Stimulated activated CD4-positive, alpha-beta T cell treated with anti-CD3 and anti-CD28 coated beads, Interleukin-12 subunit alpha, Interleukin-12 subunit beta, amount 100 ng/mL, for 24 hours (primary cell): Measurements from ENCODE around the gene ZAP70.
"Not testable (repeated sequence)": the region's sequence is repeated elsewhere in the genome, so short reads cannot be mapped to it uniquely, and the experiment has no call there.

Experiments used
- DNase-seq, 2 experiments: peaks; one replicate each; pipeline ENCODE4 v3.0.0-alpha.2; 2020; ENCODE audit warnings: low read depth in 2 of 2

ZAP70 gene

DNA sequence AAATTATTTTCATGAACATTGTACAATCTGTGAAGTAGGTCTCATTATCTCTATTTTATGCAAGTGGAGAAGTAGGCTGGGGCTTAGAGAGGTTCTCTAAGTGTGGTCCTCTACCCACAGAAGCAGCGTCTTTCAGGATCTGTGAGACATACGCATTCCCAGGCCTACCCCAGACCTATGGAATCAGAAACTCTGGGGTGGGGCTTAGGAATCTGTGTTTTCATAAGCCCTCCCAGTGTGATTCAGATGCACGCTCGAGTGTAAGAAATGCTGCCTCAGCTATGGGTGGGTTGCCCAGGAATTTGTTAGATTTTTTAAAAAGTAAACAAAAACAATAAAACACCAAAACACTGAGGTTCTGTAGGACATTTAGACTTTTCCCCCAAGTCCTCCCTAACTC lies 14.8 kb upstream of the ZAP70 start:
- no peak for DNase-seq

DNA sequence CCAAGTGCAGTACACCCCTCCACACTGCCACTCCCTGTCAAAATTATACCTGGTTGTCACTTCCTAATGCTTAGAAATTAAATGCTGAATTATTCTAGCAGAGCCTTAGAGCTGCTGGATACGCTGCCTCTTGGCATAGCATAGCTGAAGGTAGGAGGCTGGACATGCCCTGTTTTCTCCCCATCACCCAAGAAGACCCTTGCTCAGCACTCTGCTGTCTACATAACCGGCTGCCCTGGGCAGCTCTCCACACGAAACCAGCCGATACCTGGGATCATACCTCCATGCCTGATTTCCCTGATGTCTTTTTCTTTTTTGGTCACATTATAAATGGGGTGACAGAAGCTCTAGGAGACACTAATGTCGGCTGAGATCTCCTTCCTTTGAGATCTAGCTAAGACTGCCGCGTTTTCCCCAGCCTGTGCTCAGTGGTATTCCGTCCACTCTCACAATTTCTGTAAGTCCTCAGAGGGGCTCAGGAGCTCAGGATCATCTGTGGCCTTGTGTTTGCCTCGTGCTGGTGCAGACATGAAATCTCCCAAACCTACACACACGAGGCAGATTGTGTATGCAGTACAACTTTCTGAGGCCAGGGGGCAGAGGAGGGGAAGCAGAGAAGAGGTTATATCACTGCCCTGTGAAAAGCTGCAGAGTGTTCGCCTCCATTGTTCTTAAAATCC lies 13.5 kb upstream of the ZAP70 start:
- DNase-seq: peak in 1 of 2 experiments; percentile 62

DNA sequence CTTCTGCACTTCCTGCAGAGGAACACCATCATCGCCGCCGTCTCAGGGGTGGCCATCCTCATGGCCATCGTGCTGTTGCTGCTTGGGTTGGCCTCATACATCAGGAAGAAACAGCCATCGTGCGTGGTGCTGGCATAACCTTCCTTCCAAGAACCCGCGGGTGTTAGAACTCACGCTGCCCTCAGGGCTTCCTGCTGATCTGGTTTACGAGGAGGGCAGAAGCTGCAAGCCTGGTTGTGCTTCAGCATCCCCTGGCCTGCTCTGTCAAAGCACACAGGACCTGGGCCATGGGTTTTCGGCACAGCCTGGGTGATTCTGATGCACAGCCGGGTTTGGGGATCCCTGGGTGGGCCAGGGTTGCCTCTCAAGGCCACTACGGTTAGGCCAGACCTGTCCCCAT lies 12.2 kb upstream of the ZAP70 start:
- DNase-seq: no peak

DNA sequence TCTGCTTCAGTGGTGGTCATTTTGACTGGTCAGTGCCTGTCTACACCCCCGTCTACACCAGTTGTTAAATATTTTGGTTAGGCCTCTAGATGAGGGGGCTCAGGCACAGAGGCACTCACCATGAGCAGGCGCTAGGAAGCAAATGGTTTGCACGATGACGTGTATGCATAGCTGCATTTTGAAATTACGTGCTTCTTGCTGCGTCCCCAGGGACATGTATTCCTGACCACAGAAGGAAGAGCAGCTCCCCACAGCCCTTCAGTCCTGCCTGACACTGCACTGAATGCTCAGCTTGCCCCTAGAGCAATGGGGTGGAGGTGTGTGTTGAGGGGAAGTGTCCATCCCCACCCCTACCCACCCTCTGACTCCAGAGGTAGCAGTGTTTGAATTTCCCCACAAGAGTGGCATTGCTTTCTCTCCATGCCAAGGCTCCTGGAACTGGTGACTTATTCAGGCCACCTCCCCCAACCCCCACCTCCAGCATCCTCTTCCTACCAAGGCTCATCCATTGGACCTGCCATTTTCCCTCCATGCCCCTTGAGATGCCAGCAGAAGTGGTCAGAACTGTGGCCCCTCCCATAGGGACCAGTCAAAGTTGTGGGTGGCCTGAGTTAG lies 11.4 kb upstream of the ZAP70 start:
- no peak for DNase-seq

DNA sequence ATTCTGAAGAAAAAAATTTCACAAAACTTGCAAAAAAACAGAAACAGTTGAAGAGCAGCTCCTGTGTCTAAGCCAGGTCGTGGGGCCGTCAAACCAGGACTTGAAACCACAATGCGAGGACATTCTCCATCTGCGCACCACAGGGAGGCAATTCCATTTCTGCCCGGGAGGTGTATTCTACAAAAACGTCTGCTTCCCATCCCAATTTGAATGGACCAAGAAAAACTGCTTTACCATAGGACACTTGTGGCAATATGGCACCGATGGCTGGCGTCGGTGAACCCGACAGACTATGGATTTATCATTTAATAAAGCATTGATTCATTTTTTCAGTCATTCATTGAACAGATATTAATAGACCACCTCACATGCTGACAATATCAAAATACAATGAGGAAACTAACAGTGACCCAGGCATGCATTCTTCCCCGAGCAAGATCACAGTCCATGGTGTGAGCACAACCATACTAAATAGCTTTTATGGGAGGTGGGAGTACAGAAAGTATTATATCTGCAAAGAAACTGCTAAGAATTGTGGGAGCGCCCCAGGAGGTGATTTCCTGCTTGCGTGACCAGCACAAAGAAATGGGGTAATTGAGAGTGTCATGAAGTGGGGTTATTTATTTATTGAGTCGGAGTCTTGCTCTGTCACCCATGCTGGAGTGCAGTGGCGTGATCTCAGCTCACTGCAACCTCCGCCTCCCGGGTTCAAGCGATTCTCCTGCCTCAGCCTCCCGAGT lies 10.5 kb upstream of the ZAP70 start:
- no peak for DNase-seq

DNA sequence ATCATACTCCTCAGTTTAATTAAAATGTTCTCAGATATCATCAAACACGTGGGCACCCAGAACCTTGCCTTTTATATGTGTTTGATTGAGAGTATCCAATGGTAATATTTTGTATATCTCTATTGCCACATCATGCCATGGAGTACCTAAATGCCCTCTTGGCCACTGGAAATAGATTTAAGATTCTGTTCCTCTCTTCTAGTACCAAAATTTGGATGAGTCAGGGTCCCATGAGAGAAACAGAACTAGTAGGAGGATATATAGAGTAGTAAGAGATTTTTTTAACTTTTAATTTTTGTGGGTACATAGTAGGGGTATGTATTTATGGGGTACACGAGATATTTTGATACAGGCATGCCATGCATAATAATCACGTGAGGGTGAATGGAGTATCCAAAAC lies 9.6 kb upstream of the ZAP70 start:
- DNase-seq: no peak

DNA sequence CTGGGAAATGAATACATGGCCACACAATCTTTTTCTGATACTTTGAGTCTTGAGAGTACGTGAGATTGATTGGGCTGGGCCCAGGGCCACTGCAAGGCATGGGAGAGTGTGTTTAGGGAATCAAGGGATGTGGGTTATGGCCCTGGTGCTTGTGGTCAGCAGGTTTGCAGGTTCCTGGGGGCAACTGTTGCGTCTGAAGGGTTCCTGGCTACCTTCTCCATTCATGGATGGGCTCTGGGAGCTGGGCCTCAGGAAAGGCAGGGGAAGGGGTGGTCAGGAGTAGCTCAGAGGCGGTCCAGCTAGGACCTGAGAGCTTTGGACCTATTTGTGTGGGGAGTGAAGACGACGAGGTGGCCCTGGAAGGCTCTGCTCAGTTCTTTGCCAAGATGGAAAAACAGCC lies 8.4 kb upstream of the ZAP70 start:
- DNase-seq: no peak

DNA sequence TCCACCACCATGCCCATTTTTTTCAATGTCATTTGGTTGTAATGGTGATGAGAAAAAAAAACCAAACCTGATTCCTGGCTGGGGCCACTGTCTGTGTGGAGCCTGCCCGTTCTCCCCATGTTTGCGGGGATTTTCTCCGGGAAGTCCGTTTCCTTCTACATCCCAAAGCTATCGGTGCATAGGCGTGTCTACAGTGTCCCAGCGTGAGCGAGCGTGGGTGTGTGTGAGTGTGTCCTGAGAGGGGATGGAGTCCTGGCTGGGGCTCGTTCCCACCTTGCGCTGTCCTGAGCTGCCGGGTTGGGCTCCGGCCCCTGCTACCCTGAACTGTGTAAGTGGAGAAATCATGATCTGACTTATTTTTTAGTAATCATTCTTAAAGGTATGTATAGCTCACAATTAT lies 7.3 kb upstream of the ZAP70 start:
- DNase-seq: no peak

DNA sequence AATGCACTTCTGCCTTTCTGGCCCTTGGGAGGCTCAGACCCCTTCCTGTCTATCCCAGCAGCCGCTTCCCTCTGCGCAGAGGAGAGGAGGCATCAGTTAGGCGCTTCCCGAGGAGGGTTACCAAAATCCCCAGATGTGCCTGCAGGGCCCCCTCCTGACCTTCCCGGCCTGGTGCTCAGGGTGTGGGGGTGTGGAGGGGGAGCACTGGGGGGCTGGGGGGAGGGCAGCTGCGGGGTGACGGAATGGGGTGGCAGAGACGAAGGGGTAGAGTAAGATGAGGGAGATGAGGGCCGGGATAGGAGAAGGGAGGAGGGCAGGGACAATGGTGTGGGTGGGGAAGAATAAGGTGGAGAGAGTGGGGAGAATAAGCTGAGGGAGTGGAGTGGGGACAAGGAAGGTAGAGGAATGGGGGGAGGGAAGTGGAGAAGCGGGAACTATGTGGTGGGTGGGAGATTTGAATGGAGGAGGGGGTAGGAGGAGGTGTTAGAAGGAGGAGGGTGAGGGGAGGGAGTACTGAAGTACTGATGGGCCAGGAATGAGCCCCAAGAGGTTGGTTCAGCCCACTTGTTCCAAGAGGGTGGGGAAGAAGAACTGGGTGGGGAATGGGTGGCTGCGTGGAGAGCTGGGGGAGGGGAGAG lies 6.5 kb upstream of the ZAP70 start:
- no peak for DNase-seq

DNA sequence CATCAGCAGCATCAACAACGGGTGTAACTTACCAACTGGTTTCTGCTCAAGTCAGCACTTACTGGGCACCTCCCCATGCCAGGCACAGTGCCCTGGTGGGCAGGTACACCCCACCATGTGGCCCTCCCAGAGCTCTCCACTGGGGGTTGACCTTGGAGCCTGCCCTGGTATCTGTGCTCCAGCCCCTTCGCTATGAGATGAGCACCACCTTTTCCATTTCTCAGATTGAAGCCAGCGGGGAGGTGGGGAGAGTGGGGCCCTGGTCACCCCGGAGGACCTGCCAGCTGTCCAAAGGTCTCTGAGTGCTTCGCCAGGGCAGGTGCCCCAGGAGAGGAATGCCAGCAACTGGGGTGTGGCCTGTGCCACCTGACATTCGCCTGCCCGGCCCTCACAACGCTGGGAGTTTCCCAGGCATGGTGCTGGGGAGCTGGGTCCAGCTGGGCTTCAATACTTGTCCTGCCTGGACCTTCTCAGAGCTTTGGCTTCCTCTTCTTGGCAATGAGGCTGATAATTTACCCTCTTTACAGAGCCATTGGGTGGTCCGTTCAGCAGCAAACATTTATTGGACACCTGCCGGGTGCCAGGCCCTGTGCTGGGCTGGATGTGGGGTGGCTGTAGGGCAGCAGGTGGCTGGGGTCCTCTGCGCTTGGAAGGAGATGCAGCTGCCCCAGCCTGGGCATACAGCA lies 5.9 kb upstream of the ZAP70 start:
- no peak for DNase-seq

DNA sequence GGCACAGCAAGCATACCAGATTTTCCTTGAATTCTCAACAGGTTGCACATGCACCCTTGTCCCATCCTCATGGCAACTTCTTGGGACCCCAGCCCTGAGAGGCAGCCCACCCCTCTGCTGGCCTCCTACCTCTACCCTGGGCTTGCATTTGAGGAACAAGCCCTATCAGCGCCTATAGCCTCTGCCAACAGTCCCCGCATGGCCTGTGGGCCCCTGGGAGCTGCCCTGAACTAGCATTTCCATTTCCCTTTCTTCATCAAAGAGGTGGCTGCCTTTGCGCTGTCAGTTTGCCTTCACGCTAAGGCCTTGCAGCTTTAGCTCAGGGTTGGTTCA lies 5.4 kb upstream of the ZAP70 start:
- no peak for DNase-seq

DNA sequence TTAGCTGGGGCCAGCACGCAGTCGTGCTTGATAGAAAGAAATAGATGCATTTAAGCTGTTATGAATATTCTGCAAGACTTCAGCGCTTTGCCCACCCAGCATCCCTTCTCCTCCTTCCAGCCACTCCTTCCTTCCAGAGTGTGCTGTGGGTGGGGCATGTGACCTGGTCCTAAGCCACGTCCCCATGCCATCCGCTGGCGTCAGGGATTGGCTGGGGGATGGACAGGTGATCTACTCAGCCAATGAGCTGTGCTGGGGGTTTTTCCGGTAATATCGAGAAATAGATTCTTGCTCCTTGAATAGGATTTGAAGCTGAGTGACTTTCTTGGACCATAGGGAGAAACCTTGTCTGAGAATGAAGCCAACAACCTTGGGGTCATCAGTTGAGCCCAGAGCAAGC lies 4.8 kb upstream of the ZAP70 start:
- no peak for DNase-seq

DNA sequence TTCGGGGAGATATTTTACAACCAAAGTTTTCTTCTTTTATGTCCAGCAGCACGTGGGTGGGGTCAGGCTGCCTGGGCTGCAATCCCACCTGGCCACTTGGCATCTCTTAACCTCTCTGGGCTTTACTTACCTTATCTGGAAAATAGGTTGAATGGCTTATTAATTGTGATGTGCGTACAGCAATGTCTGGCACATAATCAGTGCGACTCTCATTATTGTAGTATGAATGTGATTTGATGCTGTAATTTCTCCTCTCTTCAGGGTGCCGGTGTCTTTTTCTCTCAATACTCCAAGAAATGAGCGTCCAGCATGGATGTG lies 2.0 kb upstream of the ZAP70 start:
- no peak for DNase-seq

DNA sequence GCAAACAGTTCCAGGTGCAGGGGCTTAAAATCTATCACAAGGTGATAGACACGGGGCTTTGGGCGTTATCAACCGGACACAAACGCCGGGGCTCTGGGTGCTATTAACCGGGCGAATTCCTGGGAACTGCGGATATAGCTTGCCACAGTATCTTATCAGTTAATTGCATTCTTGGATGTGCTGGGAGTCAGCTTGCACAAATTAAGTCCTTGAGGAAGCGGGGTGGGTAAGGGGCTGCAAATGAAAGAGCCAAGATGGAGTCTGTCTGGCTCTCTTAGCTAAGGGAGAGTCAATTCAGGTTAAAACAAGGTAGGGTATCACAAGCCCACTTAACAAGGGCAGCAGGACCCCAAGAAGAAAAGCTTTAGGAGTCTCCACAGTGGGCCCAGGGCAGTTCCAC lies 1.2 kb upstream of the ZAP70 start:
- DNase-seq: not testable (repeated sequence)

DNA sequence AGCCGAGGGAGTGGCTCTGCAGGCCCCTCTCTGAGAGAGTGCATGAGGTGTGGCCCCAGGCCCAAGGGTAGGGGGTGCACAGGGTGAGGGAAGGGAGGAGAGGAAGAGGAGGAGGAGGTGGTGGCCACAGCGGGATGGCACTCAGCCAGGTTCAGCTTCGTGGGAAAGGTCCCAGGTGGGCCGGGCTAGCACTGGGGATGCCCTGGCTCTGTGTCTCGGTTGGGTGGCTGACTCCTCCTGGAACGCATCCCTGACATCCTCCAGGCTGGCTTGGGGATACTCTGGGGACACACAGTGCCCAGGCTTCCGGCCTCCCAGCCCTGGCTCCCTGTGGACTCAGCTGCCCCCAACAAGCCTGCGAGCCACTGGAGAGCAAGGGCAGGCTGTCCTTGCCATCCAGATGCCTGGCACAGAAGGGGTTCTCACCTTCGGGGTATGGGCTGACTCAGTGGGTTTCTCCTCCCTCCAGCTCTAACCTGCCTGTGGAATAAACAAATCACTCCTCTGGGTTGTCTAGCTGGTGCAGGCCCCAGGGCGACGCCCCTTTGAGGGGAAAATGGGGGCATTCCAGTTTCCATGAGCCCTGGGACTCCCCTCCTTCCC lies 582 bp upstream of the ZAP70 start:
- DNase-seq: peak in 1 of 2 experiments; percentile 33

DNA sequence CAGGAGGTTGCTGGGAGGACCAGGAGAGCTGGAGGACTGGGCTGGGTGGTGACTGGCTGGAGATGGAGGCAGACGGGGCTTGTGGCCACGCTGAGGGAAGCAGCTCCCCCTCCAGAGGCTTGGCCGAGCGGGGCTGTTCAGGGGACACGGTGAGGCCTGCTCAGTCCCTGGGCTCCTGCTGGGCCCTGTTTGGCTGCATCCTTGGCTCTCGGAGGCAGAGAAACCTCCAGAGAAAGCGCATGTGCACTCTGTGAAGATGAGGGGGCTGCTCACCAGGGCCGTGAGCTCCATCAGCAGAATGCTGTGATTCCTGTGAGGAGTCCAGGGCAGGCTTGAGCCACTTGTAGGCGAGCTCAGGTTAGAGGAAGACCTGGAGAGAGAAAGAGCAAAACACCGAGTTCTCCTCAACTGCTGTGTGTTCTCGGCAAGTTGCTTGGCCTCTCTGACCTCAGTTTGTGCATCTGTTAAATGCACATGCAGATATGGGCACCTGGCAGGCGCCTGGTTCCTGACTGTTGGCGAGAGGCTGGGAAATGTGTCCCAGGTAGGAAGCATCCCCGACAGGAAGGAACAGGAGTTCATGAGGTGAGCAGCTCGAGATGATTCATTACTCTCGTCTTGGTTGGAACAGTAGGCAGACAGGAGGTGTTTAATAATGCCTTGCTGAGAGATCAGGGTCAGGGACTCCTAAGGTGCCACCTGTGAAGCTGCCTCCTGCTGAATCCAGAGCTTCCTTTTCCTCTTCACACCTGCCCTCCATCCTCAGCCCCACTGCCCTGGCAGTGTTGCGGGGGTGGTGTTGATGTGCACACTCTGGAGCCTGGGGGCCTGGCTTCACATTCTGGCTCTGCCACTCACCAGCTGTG lies 941 bp downstream of the ZAP70 start:
- DNase-seq: no peak

DNA sequence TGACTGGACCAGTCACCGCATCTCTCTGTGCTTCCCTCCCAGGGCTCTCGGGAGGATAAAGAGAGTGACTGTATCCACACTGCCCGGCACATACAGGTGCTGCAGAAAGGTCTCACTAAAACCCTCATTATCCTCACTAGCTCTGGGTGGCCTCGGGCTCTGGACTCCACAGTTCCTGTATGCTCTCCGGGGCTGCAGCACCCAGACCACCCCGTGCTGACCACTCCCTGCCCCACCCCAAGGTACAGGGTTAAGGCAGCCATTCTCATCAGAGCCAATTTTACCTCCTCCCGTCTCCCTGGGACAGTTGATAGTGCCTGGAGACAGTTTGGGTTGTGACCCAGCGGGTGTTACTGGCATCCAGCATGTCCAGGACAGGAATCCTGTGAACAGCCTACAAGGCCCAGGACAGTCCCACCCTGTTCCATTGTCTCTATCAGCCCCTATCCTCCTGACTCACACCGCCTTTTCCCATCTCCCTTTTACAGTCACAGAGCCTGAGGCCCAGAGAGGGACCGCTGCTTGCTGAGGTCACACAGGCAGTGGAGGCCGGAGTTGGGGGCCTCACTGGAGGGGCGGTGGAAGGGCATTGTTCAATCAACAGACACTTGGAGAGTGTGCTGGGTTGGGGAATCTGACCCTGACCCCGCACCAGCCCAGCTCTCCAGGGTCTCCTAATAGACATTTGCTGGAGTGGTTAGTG lies 1.7 kb downstream of the ZAP70 start:
- DNase-seq: no peak

DNA sequence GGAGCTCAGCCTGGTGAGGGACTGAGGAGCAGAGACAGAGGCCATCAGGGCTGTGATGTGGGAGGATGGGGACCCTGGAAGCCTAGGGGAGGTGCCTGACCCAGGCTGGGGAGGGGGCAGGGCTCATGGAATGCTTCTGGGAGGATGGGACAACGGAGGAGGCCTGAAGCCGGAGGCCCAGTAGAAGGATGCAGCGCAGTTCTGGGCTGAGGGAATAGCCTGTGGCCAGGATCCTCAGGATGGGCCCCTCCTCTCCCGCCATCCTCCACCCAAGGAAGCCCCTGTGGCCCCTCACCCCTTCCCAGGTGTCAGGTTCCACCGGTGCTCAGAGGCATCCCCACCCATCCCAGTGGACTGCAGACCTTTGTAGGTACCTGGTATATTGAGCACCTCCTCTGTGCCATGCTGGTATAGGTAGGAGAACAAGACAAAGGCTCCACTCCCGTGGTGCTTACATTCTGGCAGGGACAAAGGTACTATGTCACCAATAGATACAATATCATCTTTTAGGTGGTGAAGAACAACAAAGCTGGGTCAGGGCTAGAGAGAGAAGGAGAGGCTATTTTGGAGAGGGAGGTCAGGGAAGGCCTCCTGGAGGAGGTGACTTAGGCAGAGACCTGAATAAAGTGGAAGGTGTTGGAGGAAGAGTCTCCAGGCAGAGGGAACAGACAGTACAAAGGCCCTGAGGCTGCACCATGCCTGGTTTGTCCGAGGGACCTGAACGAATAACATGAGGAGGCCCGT lies 2.7 kb downstream of the ZAP70 start:
- no peak for DNase-seq

DNA sequence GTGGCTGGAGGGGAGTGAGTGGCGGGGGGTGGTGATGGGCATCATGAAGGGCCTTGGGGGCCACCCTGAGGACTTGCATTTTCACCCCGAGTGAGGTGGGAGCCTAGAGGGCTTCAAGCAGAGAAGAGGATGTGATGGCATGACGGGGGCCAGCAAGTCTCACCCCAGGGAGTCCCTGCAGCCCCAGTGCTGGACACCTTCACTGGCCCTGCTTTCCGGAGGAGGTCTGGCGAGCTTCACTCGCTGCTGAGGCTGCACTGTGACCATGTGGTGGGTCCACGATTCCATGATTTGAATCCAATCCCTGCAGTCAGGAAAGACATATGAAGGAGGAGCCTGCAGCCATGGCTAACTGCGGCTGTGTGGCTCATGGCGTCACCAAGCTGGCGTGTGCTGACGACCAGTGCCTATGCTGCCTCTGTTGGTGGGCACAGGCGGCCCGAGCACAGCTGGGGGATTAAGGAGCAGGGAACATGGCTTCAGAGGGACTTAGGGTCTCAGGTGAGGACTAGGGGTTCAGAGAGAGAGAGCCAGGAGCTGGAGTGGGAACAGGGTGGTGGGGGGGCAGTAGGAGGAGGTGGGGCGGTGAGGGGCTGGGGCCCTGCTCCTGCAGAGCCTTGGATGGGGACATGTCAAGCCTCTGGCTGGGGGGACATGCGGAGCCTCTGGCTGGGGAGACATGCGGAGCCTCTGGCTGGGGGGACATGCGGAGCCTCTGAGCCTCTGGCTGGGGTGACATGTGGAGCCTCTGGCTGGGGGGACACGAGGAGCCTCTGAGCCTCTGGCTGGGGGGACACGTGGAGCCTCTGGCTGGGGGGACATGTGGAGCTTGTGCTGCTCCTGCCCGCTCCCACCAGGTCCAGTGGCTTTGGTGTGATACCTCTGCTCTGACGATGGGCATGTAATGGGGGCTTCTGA lies 3.6 kb downstream of the ZAP70 start:
- no peak for DNase-seq
